ENCODE results near the gene CD2.
A peak's percentile ranks its signal among the peaks of the same experiment; 100 is the strongest.

Gene CD2

GRCh38 chr1:116735246-116735645 lies 19.0 kb upstream of the CD2 start:
- Histone ChIP-seq H3K4me3 (ENCODE audit: low read depth, low read length) (no peak overlapping the region), H2AFZ (no peak overlapping the region), H3K9me3 (ENCODE audit: control insufficient read depth, low read length) (no peaks in the 10 kb centered on the region), H3K27ac (no peak overlapping the region), H3K27me3 (ENCODE audit: control insufficient read depth, insufficient read depth, low read length) (no peaks in the 10 kb centered on the region), H3K36me3 (ENCODE audit: control insufficient read depth, insufficient read depth, low read length) (no peaks in the 10 kb centered on the region), H3K9ac (no peak overlapping the region), H3K4me2 (ENCODE audit: low read length) (no peak overlapping the region), H3K4me1 (peaks cover 2% of the 10 kb centered on the region), H3K79me2 (no peaks in the 10 kb centered on the region)
- no peak for TF ChIP-seq CTCF (IDR thresholded peaks at IDR 0.05)

- H2AFZ ChIP-seq: no peak overlapping the region
- H3K9me3 ChIP-seq (ENCODE audit: control insufficient read depth, low read length): no peaks in the 10 kb centered on the region
- no peak overlapping the region for H3K4me3 ChIP-seq (ENCODE audit: low read depth, low read length)
- no peak overlapping the region for H3K4me2 ChIP-seq (ENCODE audit: low read length)
- H3K36me3 ChIP-seq (ENCODE audit: control insufficient read depth, insufficient read depth, low read length): no peaks in the 10 kb centered on the region
- no peaks in the 10 kb centered on the region for H3K79me2 ChIP-seq
- TF ChIP-seq CTCF (IDR thresholded peaks at IDR 0.05): peak; percentile 49
- H3K9ac ChIP-seq: no peak overlapping the region
- H3K4me1 ChIP-seq: peaks cover 2% of the 10 kb centered on the region
- H3K27ac ChIP-seq: no peak overlapping the region
- H3K27me3 ChIP-seq (ENCODE audit: control insufficient read depth, insufficient read depth, low read length): no peaks in the 10 kb centered on the region
These were observed 17.0 kb upstream of the CD2 start for GRCh38 chr1:116737020-116737854.

- Histone ChIP-seq H3K4me2 (ENCODE audit: low read length) (no peak overlapping the region), H3K4me3 (ENCODE audit: low read depth, low read length) (no peak overlapping the region), H2AFZ (no peak overlapping the region), H3K36me3 (ENCODE audit: control insufficient read depth, insufficient read depth, low read length) (no peaks in the 10 kb centered on the region), H3K4me1 (peaks cover 2% of the 10 kb centered on the region), H3K9me3 (ENCODE audit: control insufficient read depth, low read length) (no peaks in the 10 kb centered on the region), H3K79me2 (no peaks in the 10 kb centered on the region), H3K9ac (no peak overlapping the region), H3K27ac (no peak overlapping the region), H3K27me3 (ENCODE audit: control insufficient read depth, insufficient read depth, low read length) (no peaks in the 10 kb centered on the region)
- TF ChIP-seq CTCF (IDR thresholded peaks at IDR 0.05): no peak
These were observed 16.3 kb upstream of the CD2 start for GRCh38 chr1:116737855-116738321.

GRCh38 chr1:116738673-116739370 lies 15.4 kb upstream of the CD2 start:
- TF ChIP-seq CTCF (IDR thresholded peaks at IDR 0.05): no peak
- peaks cover 2% of the 10 kb centered on the region for H3K4me1 ChIP-seq
- H2AFZ ChIP-seq: no peak overlapping the region
- H3K79me2 ChIP-seq: no peaks in the 10 kb centered on the region
- H3K9ac ChIP-seq: no peak overlapping the region
- peak overlapping the region; percentile 5 for H3K27ac ChIP-seq
- H3K9me3 ChIP-seq (ENCODE audit: control insufficient read depth, low read length): no peaks in the 10 kb centered on the region
- H3K4me3 ChIP-seq (ENCODE audit: low read depth, low read length): no peak overlapping the region
- no peak overlapping the region for H3K4me2 ChIP-seq (ENCODE audit: low read length)
- no peaks in the 10 kb centered on the region for H3K27me3 ChIP-seq (ENCODE audit: control insufficient read depth, insufficient read depth, low read length)
- no peaks in the 10 kb centered on the region for H3K36me3 ChIP-seq (ENCODE audit: control insufficient read depth, insufficient read depth, low read length)
